Measurements from ENCODE around the gene ZNF622. TPM values are rescaled to one million over a fixed set of nuclear protein-coding genes. Genes with fewer than 3 reads are reported as not detected.

Gene ZNF622
- 23.1 and 26.6 TPM in 2 replicates for total RNA-seq
- 8.2 and 10.0 TPM in 2 replicates for polyA plus RNA-seq
- polyA plus RNA-seq (2011; cell fraction: cytosol; rRNA removed): 12.9 and 13.1 TPM in 2 replicates
- polyA plus RNA-seq (2011; cell fraction: nucleus; rRNA removed): 8.0 and 8.7 TPM in 2 replicates
- 24.1 and 29.4 TPM in 2 replicates for polyA plus RNA-seq (2012)
- polyA minus RNA-seq: 8.7 and 9.3 TPM in 2 replicates
- polyA minus RNA-seq (2011; cell fraction: cytosol; rRNA and poly(A)+ RNA removed): 27.0 TPM
- polyA minus RNA-seq (2011; cell fraction: nucleus; rRNA and poly(A)+ RNA removed): 4.6 and 7.5 TPM in 2 replicates
- percentile 83 among the genes with signal in this experiment for Bru-seq, nascent RNA
- percentile 56 among the genes with signal in this experiment for BruChase-seq, experiment 1, labeled RNA remaining after a 6-hour chase
- BruChase-seq, experiment 2, labeled RNA remaining after a 2-hour chase: percentile 70 among the genes with signal in this experiment
- long read RNA-seq, transcript ZNF622-201 (6 exons, 1,699 nt): major isoform, 105 of 132 reads
- long read RNA-seq, partial matches to known transcripts: 26 of 132 reads
- long read RNA-seq, other reads (novel, unspliced or antisense): 1 of 132 reads

DNA sequence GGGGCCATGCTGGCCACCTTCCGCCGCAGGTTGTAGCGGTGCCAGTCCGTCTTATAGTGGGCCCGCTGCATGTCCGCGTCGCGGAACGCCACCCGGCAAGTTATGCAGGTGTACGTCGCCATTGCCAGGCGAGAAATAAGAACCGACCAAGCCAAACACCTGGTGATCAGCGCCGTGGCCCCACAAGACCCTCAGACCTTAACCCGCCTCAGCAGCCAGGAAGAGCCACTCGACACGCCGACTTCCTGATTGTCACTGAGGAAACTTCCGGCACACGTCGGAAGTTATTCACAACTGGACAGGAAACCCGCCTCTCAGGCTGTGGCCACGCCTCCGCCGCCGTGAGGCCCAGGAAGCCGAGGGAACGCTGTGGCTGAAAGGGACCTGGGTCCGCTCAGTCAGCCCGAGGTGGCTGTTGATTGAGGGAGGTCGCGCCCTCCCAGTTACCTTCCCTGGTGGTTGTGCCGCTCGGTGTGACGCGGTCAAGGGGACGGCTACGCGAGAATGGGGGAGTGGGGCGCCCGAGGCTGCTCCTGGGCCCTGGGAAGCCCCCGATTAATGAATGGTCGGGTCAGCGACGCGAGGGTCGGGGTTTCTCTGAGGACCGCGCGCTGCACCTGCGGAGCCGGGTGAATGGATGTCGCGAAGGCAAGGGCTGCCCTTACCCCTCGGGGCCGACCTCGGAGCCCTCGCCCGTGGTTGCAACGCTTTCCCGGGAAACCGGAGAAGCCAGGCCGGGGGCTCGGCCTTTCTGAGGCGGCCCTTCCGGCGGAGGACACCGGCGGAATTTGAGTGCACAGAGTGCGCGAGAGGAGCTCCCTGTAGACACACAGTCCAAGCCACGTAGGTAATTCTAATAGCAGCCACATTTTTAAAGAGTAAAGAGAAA, at the start of gene ZNF622:
ZNF622 (minus strand) TSS at position 257 of the 889 bp plus-strand sequence; CDS start at position 122, 135 bp downstream.
- dilution Hi-C loops (cut with MboI; ENCODE audit: extremely low pct_ligation_motif_present, low sequenced_read_pairs): no loop called here
- H4K20me1 ChIP-seq (replicated peaks; ENCODE audit: control insufficient read depth, extremely low read depth, insufficient read depth, low read length): no peaks in the 10 kb centered on the region
- peak; percentile 96 for FAIRE-seq
- peak within 1 kb of the TSS; percentile 96 for H3K4me2 ChIP-seq (ENCODE audit: insufficient read depth, low read length)
- peak within 1 kb of the TSS; percentile 56 for H3K27ac ChIP-seq (ENCODE audit: insufficient read depth, low read depth, low read length)
- no peaks in the 10 kb centered on the region for H3K9me1 ChIP-seq (replicated peaks; ENCODE audit: control insufficient read depth, extremely low read depth, insufficient read depth, low read length)
- ChIA-PET POLR2A (no interaction called here), CTCF (interaction anchor here (3.5 kb wide), 1 partner anchor 10 kb away, joined by 22 read pairs; no protein-coding TSS in a partner anchor)
- H3K27me3 ChIP-seq (ENCODE audit: control insufficient read depth in 2 of 2, insufficient read depth in 2 of 2, low read length in 2 of 2): no peaks in the 10 kb centered on the region
- H3K4me1 ChIP-seq (ENCODE audit: control insufficient read depth, extremely low read depth, insufficient read depth, low read length): peaks cover 27% of the 10 kb centered on the region
- H3K36me3 ChIP-seq (ENCODE audit: control insufficient read depth in 2 of 2, extremely low read depth in 1 of 2, insufficient read depth in 2 of 2, low read length in 2 of 2): peaks cover 4 to 10% of the 10 kb centered on the region in 2 experiments
- peaks cover 33% of the 10 kb centered on the region for H3K79me2 ChIP-seq (ENCODE audit: control insufficient read depth, insufficient read depth, low read length)
- peak within 1 kb of the TSS; percentile 83 for H3K9ac ChIP-seq (replicated peaks; ENCODE audit: extremely low read depth, insufficient read depth, low read length)
- TF ChIP-seq FOS (IDR thresholded peaks at IDR 0.05; ENCODE audit: borderline replicate concordance, insufficient read depth, low read length) (no peak), POLR2A (IDR thresholded peaks at IDR 0.05; ENCODE audit: low read depth, low read length) (peak; percentile 72), EZH2 (IDR thresholded peaks at IDR 0.05; ENCODE audit: borderline replicate concordance, low read depth, low read length, severe bottlenecking) (no peak), POLR2AphosphoS5 (IDR thresholded peaks at IDR 0.05; ENCODE audit: insufficient read depth, low read depth, low read length) (peak; percentile 65), MYC (IDR thresholded peaks at IDR 0.05; ENCODE audit: low read depth, low read length) (peak; percentile 30), MAX (IDR thresholded peaks at IDR 0.05; ENCODE audit: insufficient read depth, insufficient read length) (no peak), GATA2 (IDR thresholded peaks at IDR 0.05; ENCODE audit: insufficient read depth, insufficient read length, low read depth, low read length) (no peak)
- peak within 1 kb of the TSS; percentile 88 for H2AFZ ChIP-seq (ENCODE audit: low read depth, low read length)
- H3K4me3 ChIP-seq (replicated peaks in 1 of 3; ENCODE audit: insufficient read depth in 1 of 3, low read depth in 1 of 3, low read length in 3 of 3): peak within 1 kb of the TSS; percentile 47 to 82 (median 72)
- no peaks in the 10 kb centered on the region for H3K9me3 ChIP-seq (replicated peaks; ENCODE audit: control insufficient read depth, insufficient read depth, low read length)
- peak; percentile 79 for DNase-seq (ENCODE audit: low read depth, low spot score)
- BruUV-seq (replicated peaks): TSS peak; percentile 62
- intact Hi-C loops (cut with micrococcal nuclease): loop anchor here (5.0 kb wide), 1 partner anchor 87 kb away; no protein-coding TSS in a partner anchor
